Measurements from ENCODE around the gene MDK. TPM values are rescaled to one million over a fixed set of nuclear protein-coding genes. Genes with fewer than 3 reads are reported as not detected.

The MDK gene
- total and polyA plus RNA-seq, 8 donors: 4.3 to 84.4 (median 21.9) TPM

GRCh38 chr11:46364056-46364455 lies 17.4 kb upstream of the MDK start:
- Histone ChIP-seq H3K36me3 (peaks cover 0 to 7% (median 0%) of the 10 kb centered on the region in 3 donors), H3K4me1 (peaks cover 0 to 20% (median 0%) of the 10 kb centered on the region in 3 donors), H3K27me3 (no peaks in the 10 kb centered on the region), H3K9me3 (no peaks in the 10 kb centered on the region), H3K27ac (peak overlapping the region in 2 of 4 donors; percentile 77 to 80), H3K4me3 (no peak overlapping the region)
- WGBS, 2 donors: 86 to 89% methylated on average over 9 of the region's 9 CpGs
- DNase-seq (peak in 1 of 6 donors; percentile 20), ATAC-seq (no peak), FAIRE-seq (no peak)
- intact Hi-C loops (cut with DNase I): no loop called here
- TF ChIP-seq, protein P1, sequence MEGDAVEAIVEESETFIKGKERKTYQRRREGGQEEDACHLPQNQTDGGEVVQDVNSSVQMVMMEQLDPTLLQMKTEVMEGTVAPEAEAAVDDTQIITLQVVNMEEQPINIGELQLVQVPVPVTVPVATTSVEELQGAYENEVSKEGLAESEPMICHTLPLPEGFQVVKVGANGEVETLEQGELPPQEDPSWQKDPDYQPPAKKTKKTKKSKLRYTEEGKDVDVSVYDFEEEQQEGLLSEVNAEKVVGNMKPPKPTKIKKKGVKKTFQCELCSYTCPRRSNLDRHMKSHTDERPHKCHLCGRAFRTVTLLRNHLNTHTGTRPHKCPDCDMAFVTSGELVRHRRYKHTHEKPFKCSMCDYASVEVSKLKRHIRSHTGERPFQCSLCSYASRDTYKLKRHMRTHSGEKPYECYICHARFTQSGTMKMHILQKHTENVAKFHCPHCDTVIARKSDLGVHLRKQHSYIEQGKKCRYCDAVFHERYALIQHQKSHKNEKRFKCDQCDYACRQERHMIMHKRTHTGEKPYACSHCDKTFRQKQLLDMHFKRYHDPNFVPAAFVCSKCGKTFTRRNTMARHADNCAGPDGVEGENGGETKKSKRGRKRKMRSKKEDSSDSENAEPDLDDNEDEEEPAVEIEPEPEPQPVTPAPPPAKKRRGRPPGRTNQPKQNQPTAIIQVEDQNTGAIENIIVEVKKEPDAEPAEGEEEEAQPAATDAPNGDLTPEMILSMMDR (IDR thresholded peaks at IDR 0.05): no peak

DNA sequence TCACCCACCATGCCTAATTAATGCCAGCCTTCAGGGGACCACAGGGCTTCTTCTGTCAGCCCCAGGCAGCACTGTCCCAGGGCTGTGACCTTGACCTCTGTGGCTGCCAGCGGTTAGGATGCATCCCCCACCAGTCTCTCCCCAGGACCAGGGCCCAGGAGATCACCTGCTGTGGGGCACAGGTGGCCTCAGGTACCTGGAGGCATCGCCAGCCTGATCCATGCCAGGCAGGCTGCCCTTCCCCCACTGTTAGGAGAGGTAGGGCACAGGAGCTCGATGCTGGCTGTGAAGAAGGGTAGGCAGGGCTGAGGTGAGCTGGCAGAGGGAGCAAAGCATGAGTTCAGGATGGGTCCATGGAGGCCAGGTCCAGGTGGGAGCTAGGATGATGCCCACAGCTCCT lies 16.7 kb upstream of the MDK start:
- Histone ChIP-seq H3K27me3 (no peaks in the 10 kb centered on the region), H3K4me1 (peaks cover 0 to 20% (median 0%) of the 10 kb centered on the region in 3 donors), H3K9me3 (no peaks in the 10 kb centered on the region), H3K4me3 (no peak overlapping the region), H3K36me3 (peaks cover 0 to 7% (median 0%) of the 10 kb centered on the region in 3 donors), H3K27ac (no peak overlapping the region)
- DNase-seq (peak in 2 of 6 donors; percentile 50 to 59), FAIRE-seq (no peak), ATAC-seq (no peak)
- TF ChIP-seq, protein P1 (IDR thresholded peaks at IDR 0.05): no peak
- WGBS, 2 donors: 40 to 48% methylated on average over 3 of the region's 3 CpGs
- intact Hi-C loops (cut with DNase I): no loop called here

DNA sequence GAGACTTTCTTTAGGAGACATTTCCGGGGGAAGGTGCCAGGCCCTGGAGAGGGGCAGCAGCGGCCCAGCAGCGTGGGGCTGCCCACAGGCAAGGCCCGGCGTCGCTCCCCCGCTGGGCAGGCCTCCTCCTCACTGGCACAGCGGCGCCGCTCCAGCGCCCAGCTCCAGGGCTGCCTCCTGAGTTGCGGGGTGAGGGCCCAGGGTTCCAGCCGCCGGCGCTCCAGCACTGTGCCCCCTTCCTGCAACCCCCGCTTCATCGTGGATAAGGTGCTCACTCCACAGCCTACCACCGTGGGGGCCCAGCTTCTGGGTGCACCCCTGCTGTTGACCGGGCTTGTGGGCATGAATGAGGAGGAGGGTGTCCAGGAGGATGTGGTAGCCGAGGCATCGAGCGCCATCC lies 15.2 kb upstream of the MDK start:
- no peak overlapping the region for H3K27ac ChIP-seq
- no peaks in the 10 kb centered on the region for H3K9me3 ChIP-seq
- H3K27me3 ChIP-seq: no peaks in the 10 kb centered on the region
- ATAC-seq (no peak), DNase-seq (peak in 1 of 6 donors; percentile 58), FAIRE-seq (no peak)
- H3K4me1 ChIP-seq: peaks cover 0 to 16% (median 0%) of the 10 kb centered on the region in 3 donors
- H3K36me3 ChIP-seq: peaks cover 0 to 7% (median 6%) of the 10 kb centered on the region in 3 donors
- H3K4me3 ChIP-seq: no peak overlapping the region
- TF ChIP-seq, protein P1 (IDR thresholded peaks at IDR 0.05): no peak
- 92 to 93% methylated on average over 21 to 22 of the region's 22 CpGs for WGBS, 2 donors
- intact Hi-C loops (cut with DNase I): no loop called here

- TF ChIP-seq, protein P1 (IDR thresholded peaks at IDR 0.05): no peak
- Histone ChIP-seq H3K36me3 (peaks cover 0 to 8% (median 7%) of the 10 kb centered on the region in 3 donors), H3K4me3 (no peak overlapping the region), H3K27ac (no peak overlapping the region), H3K4me1 (peaks cover 0 to 16% (median 0%) of the 10 kb centered on the region in 3 donors), H3K27me3 (no peaks in the 10 kb centered on the region), H3K9me3 (no peaks in the 10 kb centered on the region)
- DNase-seq: peak in 2 of 6 donors; percentile 64 to 81
- ATAC-seq: no peak
- no peak for FAIRE-seq
- intact Hi-C loops (cut with DNase I): no loop called here
- WGBS, 2 donors: 92 to 93% methylated on average over 30 to 31 of the region's 31 CpGs
These were observed 14.8 kb upstream of the MDK start for GRCh38 chr11:46366661-46367161.

DNA sequence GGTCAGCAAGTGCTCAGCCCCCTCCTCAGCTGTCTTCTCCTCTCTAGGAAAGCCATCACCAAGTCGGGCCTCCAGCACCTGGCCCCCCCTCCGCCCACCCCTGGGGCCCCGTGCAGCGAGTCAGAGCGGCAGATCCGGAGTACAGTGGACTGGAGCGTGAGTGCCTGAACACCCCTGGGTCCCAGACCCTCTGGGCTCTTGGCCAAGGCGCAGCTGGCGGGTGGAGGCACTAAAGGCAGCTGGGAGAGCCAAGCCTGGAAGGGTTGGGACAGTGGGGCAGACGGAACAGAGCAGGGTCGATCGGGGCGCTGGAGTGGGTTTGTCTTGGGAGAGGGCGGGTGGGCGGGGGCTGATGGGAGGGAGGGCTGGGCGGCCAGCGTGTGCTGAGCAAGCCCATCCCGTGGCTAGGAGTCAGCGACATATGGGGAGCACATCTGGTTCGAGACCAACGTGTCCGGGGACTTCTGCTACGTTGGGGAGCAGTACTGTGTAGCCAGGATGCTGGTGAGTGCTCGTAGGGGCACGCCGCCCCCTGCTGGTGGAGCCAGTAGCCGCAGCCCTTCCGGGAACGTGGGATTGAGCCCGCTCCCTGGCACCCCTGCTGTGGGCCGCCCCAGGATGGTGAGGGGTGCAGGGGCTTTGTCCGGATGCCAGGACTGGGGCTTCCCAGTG lies 14.1 kb upstream of the MDK start:
- DNase-seq (peak; percentile 51 to 89 (median 67)), ATAC-seq (peak; percentile 69 to 85 (median 76)), FAIRE-seq (no peak)
- no peak overlapping the region for H3K27ac ChIP-seq
- H3K4me3 ChIP-seq: no peak overlapping the region
- 39 to 44% methylated on average over 32 of the region's 32 CpGs for WGBS, 2 donors
- no peaks in the 10 kb centered on the region for H3K9me3 ChIP-seq
- H3K36me3 ChIP-seq: peaks cover 0 to 8% (median 7%) of the 10 kb centered on the region in 3 donors
- intact Hi-C loops (cut with DNase I): no loop called here
- TF ChIP-seq, protein P1 (IDR thresholded peaks at IDR 0.05): peak; percentile 81 to 91 (median 86)
- H3K27me3 ChIP-seq: no peaks in the 10 kb centered on the region
- H3K4me1 ChIP-seq: peaks cover 0 to 11% (median 0%) of the 10 kb centered on the region in 3 donors

Data from pancreas (tissue), 10 donors.